ENCODE data around the gene ABHD6.

Gene ABHD6

DNA sequence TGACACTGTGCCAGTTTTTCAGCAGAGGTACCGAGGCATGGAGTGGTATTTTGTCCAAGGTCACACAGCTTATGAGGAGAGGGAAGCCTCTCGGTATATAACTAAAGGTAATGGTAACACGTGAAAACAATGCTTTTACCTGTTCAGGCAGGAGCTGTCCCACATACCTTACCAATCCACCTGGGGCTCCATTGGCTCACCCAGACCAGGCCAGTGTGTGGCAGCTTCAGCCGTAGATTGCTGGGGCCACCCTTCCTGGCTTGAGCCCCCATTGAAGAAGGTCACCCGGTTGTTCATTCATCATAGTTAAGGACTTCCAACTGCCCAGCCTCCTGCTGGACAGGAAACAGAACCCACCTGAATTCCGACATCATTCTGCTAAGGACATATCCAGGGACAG is 59.3 kb downstream of the ABHD6 start:
- TF ChIP-seq, protein P1, sequence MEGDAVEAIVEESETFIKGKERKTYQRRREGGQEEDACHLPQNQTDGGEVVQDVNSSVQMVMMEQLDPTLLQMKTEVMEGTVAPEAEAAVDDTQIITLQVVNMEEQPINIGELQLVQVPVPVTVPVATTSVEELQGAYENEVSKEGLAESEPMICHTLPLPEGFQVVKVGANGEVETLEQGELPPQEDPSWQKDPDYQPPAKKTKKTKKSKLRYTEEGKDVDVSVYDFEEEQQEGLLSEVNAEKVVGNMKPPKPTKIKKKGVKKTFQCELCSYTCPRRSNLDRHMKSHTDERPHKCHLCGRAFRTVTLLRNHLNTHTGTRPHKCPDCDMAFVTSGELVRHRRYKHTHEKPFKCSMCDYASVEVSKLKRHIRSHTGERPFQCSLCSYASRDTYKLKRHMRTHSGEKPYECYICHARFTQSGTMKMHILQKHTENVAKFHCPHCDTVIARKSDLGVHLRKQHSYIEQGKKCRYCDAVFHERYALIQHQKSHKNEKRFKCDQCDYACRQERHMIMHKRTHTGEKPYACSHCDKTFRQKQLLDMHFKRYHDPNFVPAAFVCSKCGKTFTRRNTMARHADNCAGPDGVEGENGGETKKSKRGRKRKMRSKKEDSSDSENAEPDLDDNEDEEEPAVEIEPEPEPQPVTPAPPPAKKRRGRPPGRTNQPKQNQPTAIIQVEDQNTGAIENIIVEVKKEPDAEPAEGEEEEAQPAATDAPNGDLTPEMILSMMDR (IDR thresholded peaks at IDR 0.05; ENCODE audit: low read length, missing control alignments), result no peak
- DNase-seq (ENCODE audit: low read depth), result no peak

DNA sequence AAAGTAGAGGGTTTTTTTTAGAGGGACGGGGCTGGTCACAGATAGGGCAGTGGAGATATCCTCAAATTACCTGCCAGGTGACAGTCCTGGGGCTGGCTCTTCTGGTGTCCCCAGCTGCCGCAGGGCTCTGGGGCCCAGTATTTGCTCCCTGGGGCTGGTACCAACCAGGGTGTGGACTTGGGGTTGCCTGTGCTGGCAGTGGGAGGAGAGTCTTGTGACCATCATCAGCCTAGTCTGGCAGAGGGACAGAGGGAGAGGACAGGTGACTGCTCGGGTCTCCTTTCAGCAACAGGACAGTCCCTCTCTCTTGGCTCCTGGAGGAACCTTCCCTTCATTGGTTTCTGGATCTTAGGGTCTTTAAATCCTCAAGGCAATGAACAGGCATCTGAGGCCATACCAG is 60.6 kb downstream of the ABHD6 start:
- no peak overlapping the region for H3K4me3 ChIP-seq (replicated peaks; ENCODE audit: low read depth, low read length)
- DNase-seq (ENCODE audit: low read depth), result no peak
- TF ChIP-seq, protein P1 (IDR thresholded peaks at IDR 0.05; ENCODE audit: low read length, missing control alignments), result no peak

More for the DNA sequence above, 59.3 kb downstream of the ABHD6 start:
- no peak overlapping the region for H3K4me3 ChIP-seq (replicated peaks; ENCODE audit: low read depth, low read length)

DNA sequence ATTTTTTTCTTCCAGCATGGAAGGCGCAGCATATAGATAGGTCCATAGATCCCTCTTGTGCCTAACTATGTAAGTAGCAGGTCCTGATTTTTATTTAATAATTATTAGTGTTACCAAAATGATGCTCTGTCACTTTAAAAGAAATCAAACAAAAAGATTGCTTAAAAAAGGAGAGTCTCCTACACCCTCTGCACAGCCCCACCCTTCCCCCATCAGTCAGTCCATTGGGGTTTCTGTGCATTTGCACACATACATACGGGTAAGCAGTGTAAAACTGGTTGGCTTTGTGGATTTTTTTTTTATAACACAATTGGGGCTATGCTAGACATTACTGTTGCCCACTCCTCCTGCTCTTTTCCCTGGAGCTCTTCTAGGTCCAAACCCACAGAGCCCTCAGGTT is 61.5 kb downstream of the ABHD6 start:
- TF ChIP-seq, protein P1 (IDR thresholded peaks at IDR 0.05; ENCODE audit: low read length, missing control alignments), result no peak
- H3K4me3 ChIP-seq (replicated peaks; ENCODE audit: low read depth, low read length), result no peak overlapping the region
- no peak for DNase-seq (ENCODE audit: low read depth)

DNA sequence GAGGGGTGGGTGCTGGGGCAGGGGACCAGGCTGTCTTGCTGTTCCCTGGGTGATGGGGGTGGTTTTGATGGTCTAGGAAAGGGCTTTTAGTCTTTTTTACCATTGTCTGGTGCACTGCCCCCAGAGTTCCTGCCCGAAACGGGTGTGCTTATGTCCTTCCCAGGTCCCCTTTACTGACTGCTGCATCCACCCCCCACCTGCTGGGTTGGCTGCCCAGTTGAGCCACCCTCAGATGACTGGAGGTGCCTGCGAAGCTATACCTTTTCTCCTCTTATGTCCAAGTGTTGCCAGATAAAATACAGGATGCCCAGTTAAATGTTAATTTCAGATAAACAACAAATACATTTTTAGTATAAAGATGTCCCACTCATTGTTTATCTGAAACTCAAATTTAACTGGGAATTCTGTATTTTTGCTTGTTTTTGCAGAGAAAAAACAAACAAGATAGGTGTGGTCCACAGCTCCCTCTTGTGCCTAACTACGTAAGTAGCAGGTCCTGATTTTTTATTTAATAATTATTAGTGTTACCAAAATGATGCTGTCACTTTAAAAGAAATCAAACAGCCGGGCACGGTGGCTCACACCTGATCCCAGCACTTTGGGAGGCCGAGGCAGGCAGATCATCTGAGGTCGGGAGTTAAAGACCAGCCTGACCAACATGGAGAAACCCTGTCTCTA is 62.4 kb downstream of the ABHD6 start:
- peak; percentile 83 for DNase-seq (ENCODE audit: low read depth)
- no peak overlapping the region for H3K4me3 ChIP-seq (replicated peaks; ENCODE audit: low read depth, low read length)
- TF ChIP-seq, protein P1 (IDR thresholded peaks at IDR 0.05; ENCODE audit: low read length, missing control alignments), result peak; percentile 57

DNA sequence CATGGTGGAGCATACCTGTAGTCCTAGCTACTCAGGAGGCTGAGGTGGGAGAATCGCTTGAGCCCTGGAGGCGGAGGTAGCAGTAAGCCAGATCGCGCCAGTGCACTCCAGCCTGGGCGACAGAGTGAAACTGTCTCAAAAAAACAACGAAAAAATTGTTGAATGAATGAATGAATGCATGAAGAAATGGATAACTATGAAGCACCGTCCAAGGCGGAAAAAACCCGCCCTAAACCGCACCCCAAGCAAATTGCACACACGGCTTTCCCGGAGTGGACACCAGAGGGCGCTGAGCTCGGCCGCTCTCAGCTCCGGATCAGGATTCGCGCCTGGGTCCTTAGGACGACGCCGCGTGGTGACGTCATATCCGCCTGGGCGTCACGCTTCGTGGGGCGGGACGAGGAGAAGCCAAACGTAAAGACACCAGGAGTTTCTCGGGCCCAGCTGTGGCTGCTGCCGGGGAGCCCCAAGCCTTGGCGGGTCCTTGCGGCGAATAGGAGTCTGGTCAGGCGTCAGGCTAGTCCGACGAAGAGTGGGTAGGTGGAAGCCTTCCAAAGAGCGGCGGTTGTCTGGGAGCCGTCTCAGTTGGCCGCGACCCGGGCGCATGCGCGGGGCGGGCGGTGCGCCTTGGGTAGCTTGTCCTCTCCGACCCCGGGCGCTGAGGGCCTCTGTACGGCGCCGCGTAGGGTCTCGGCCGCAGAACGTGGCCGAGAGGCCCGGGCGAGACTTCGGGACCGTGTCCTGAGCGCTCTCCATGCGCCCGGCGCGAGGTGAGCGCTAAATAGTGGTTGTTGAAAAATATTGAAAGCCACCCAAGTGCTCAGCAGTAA is 68.5 kb downstream of the ABHD6 start, which contains the start of the genes HTD2 and RPP14:
Gene HTD2, plus strand, starts transcription at position 639 of the 830 bp plus-strand sequence. CDS start 11,094 bp downstream, outside the sequence.
Gene RPP14, plus strand, starts transcription at position 364 of the 830 bp plus-strand sequence. CDS start 4,085 bp downstream, outside the sequence.
- TF ChIP-seq, protein P1 (IDR thresholded peaks at IDR 0.05; ENCODE audit: low read length, missing control alignments), result peak; percentile 96
- peak within 1 kb of the TSS; percentile 72 for H3K4me3 ChIP-seq (replicated peaks; ENCODE audit: low read depth, low read length)
- peak; percentile 99 for DNase-seq (ENCODE audit: low read depth)

DNA sequence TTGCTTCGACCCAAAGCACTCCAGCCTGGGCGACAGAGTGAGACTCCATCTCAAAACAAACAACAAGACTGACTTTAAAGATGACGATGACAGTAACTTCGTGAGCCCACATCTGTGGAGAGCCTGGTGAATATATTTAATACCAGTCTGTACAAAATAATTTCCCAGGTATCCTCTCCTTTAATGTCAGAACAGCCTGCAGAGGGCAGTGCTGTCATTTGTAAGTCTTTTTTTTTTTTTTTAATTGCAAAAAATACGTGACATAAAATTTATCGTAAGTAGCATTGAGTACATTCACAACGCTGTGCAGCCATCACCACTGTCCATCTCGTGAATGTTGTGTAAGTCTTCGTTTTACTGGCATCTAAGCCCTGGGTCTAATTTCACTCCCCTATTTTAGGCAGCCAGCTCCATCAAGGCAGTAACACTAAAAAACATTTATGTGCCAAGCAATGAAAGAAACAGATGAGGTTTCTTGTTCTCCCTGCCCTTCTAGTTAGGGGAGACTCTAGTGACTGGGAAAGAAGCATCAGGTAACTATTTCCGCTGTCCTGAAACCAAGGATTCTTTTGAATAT is 70.1 kb downstream of the ABHD6 start:
- TF ChIP-seq, protein P1 (IDR thresholded peaks at IDR 0.05; ENCODE audit: low read length, missing control alignments), result peak; percentile 52
- DNase-seq (ENCODE audit: low read depth), result peak; percentile 78
- H3K4me3 ChIP-seq (replicated peaks; ENCODE audit: low read depth, low read length), result peak overlapping the region; percentile 72

Measured in fibroblast of pulmonary artery (primary cell).